ENCODE measurements around the gene POU2F3. TPM values are rescaled to one million over a fixed set of nuclear protein-coding genes. Genes with fewer than 3 reads are reported as not detected.

Gene POU2F3
- total and polyA plus RNA-seq, 2 donors (not counting 1 experiment from before 2014, with no cell fraction given) = not detected

DNA sequence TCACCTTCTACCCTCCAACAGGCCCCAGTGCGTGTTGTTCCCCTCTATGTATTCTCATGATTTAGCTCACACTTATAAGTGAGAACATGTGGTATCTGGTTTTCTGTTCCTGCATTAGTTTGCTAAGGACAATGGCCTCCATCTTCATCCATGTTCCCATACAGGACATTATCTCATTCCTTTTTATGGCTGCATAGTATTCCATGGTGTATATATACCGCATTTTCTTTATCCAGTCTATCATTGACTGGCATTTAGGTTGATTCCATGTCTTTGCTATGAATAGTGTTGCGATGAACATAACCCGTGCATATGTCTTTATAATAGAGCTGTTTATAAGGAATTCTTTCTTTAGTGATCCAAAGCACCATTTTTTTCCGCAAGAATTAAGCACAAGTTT lies 56.6 kb downstream of the POU2F3 start:
- H3K9ac ChIP-seq (ENCODE audit: insufficient read depth, low read length) = no peak overlapping the region
- TF ChIP-seq, protein P1, sequence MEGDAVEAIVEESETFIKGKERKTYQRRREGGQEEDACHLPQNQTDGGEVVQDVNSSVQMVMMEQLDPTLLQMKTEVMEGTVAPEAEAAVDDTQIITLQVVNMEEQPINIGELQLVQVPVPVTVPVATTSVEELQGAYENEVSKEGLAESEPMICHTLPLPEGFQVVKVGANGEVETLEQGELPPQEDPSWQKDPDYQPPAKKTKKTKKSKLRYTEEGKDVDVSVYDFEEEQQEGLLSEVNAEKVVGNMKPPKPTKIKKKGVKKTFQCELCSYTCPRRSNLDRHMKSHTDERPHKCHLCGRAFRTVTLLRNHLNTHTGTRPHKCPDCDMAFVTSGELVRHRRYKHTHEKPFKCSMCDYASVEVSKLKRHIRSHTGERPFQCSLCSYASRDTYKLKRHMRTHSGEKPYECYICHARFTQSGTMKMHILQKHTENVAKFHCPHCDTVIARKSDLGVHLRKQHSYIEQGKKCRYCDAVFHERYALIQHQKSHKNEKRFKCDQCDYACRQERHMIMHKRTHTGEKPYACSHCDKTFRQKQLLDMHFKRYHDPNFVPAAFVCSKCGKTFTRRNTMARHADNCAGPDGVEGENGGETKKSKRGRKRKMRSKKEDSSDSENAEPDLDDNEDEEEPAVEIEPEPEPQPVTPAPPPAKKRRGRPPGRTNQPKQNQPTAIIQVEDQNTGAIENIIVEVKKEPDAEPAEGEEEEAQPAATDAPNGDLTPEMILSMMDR (conservative IDR thresholded peaks at IDR 0.05 in 1 of 2, IDR thresholded peaks at IDR 0.05 in 1 of 2; ENCODE audit: low read depth in 1 of 2, low read length in 2 of 2) = no peak
- H3K9me3 ChIP-seq (ENCODE audit: control insufficient read depth, insufficient read depth, low read depth, low read length) = no peaks in the 10 kb centered on the region
- H3K4me1 ChIP-seq (ENCODE audit: control insufficient read depth, extremely low read depth, insufficient read depth, low read length) = no peaks in the 10 kb centered on the region
- H3K27me3 ChIP-seq (ENCODE audit: control insufficient read depth, insufficient read depth, low read length) = peaks cover 41% of the 10 kb centered on the region
- H3K27ac ChIP-seq (ENCODE audit: insufficient read depth, low read length) = no peak overlapping the region
- H3K4me2 ChIP-seq (ENCODE audit: extremely low read depth, insufficient read depth, low read length) = no peak overlapping the region
- H3K36me3 ChIP-seq (ENCODE audit: control insufficient read depth, insufficient read depth, low read length) = no peaks in the 10 kb centered on the region
- H4K20me1 ChIP-seq (ENCODE audit: control insufficient read depth, extremely low read depth, insufficient read depth, low read length) = no peaks in the 10 kb centered on the region
- no peak for DNase-seq (ENCODE audit: low read depth in 2 of 2)
- H3K79me2 ChIP-seq (ENCODE audit: control insufficient read depth, insufficient read depth, low read length) = no peaks in the 10 kb centered on the region
- H3K4me3 ChIP-seq (replicated peaks in 1 of 4; ENCODE audit: control extremely low read depth in 1 of 4, insufficient read depth in 1 of 4, low read depth in 3 of 4, low read length in 4 of 4) = no peak overlapping the region
- no peak overlapping the region for H2AFZ ChIP-seq (ENCODE audit: low read length)

DNA sequence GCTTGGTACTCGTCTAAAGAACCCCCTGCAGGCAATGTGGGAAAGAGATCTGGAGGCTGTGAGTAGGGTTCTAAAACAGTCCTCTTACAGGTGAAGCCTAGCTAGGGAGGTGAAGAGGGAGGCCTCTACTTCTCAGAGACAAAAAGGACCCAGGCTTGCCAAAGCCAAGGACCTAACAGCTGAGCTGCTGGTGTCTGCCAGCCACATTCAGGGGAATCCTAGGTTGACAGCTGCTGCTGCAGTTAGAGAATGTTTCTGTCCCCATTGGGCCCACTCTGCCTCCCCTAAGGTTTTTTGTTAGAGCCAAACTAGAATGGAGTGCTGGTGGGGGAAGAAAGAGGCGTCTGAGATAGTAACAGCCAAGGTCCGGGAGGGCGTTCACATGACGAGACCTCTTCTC lies 58.5 kb downstream of the POU2F3 start:
- H2AFZ ChIP-seq (ENCODE audit: low read length) = no peak overlapping the region
- no peak overlapping the region for H3K9ac ChIP-seq (ENCODE audit: insufficient read depth, low read length)
- no peaks in the 10 kb centered on the region for H3K79me2 ChIP-seq (ENCODE audit: control insufficient read depth, insufficient read depth, low read length)
- H3K27me3 ChIP-seq (ENCODE audit: control insufficient read depth, insufficient read depth, low read length) = peaks cover 33% of the 10 kb centered on the region
- no peak for DNase-seq (ENCODE audit: low read depth in 2 of 2)
- H3K4me1 ChIP-seq (ENCODE audit: control insufficient read depth, extremely low read depth, insufficient read depth, low read length) = no peaks in the 10 kb centered on the region
- H3K36me3 ChIP-seq (ENCODE audit: control insufficient read depth, insufficient read depth, low read length) = no peaks in the 10 kb centered on the region
- H3K27ac ChIP-seq (ENCODE audit: insufficient read depth, low read length) = no peak overlapping the region
- H4K20me1 ChIP-seq (ENCODE audit: control insufficient read depth, extremely low read depth, insufficient read depth, low read length) = no peaks in the 10 kb centered on the region
- H3K4me3 ChIP-seq (replicated peaks in 1 of 4; ENCODE audit: control extremely low read depth in 1 of 4, insufficient read depth in 1 of 4, low read depth in 3 of 4, low read length in 4 of 4) = no peak overlapping the region
- no peaks in the 10 kb centered on the region for H3K9me3 ChIP-seq (ENCODE audit: control insufficient read depth, insufficient read depth, low read depth, low read length)
- TF ChIP-seq, protein P1 (conservative IDR thresholded peaks at IDR 0.05 in 1 of 2, IDR thresholded peaks at IDR 0.05 in 1 of 2; ENCODE audit: low read depth in 1 of 2, low read length in 2 of 2) = no peak
- no peak for TF ChIP-seq EZH2 (IDR thresholded peaks at IDR 0.05; ENCODE audit: low read length, missing control alignments)
- no peak overlapping the region for H3K4me2 ChIP-seq (ENCODE audit: extremely low read depth, insufficient read depth, low read length)

DNA sequence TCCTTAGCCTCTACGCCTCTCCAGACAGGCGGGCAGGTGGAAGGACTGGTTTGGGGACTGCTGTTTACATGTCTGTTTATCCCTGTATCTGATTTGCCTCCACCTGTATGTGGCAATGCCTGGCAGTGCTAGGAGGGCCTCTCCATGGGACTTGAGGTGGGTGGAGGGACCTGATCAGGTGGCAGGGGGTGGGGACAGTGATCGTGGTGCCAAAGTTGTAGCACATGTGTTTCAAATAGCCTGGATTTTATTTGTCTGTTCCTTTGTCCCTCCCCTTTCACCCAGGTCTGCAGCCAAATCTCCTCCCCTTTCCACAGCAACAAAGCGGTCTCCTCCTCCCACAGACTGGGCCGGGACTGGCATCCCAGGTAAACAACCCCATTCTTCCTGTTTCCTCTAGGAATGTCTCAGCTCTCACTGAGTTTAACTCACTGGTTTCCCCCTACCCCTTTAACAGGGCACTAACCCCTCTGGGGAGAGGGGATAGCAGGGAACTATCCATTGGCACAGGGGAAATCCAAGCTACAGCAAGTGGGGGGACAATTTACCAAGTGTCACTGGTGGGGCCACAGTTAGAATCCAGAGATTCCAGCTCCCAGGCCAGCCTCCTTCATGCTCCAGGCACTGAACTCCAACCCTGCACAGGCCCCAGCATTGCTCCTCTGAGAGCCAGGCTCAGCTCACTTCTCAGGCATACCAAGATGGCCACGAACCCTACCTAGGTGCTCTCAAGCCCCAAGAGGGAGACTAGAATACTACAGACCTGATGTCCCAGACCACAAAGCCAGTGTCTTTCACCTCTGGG lies 62.3 kb downstream of the POU2F3 start:
- DNase-seq (ENCODE audit: low read depth in 2 of 2) = no peak
- peaks cover 6% of the 10 kb centered on the region for H3K27me3 ChIP-seq (ENCODE audit: control insufficient read depth, insufficient read depth, low read length)
- TF ChIP-seq, protein P1 (conservative IDR thresholded peaks at IDR 0.05 in 1 of 2, IDR thresholded peaks at IDR 0.05 in 1 of 2; ENCODE audit: low read depth in 1 of 2, low read length in 2 of 2) = no peak
- TF ChIP-seq EZH2 (IDR thresholded peaks at IDR 0.05; ENCODE audit: low read length, missing control alignments) = no peak
- H4K20me1 ChIP-seq (ENCODE audit: control insufficient read depth, extremely low read depth, insufficient read depth, low read length) = no peaks in the 10 kb centered on the region
- H3K79me2 ChIP-seq (ENCODE audit: control insufficient read depth, insufficient read depth, low read length) = no peaks in the 10 kb centered on the region
- no peak overlapping the region for H3K9ac ChIP-seq (ENCODE audit: insufficient read depth, low read length)
- H3K4me1 ChIP-seq (ENCODE audit: control insufficient read depth, extremely low read depth, insufficient read depth, low read length) = peaks cover 10% of the 10 kb centered on the region
- H3K36me3 ChIP-seq (ENCODE audit: control insufficient read depth, insufficient read depth, low read length) = no peaks in the 10 kb centered on the region
- H3K4me3 ChIP-seq (replicated peaks in 1 of 4; ENCODE audit: control extremely low read depth in 1 of 4, insufficient read depth in 1 of 4, low read depth in 3 of 4, low read length in 4 of 4) = no peak overlapping the region
- no peak overlapping the region for H3K27ac ChIP-seq (ENCODE audit: insufficient read depth, low read length)
- H3K4me2 ChIP-seq (ENCODE audit: extremely low read depth, insufficient read depth, low read length) = no peak overlapping the region
- no peaks in the 10 kb centered on the region for H3K9me3 ChIP-seq (ENCODE audit: control insufficient read depth, insufficient read depth, low read depth, low read length)
- H2AFZ ChIP-seq (ENCODE audit: low read length) = no peak overlapping the region
